HG03520 (cell line): ENCODE results near the gene TRPM2.
"Not testable (repeated sequence)": the region's sequence is repeated elsewhere in the genome, so short reads cannot be mapped to it uniquely, and the experiment has no call there.

Experiments
- ATAC-seq: cut with Tn5 transposase; IDR thresholded peaks from one replicate; pipeline ENCODE4 v1.9.1; 2021; ENCODE audit warnings: mild to moderate bottlenecking, moderate library complexity; ENCODE audit not compliant: unreplicated experiment

TRPM2 gene

GRCh38 chr21:44405948-44406872 is 52.8 kb downstream of the TRPM2 start:
- no peak for ATAC-seq

- ATAC-seq, result no peak
These were observed 53.5 kb downstream of the TRPM2 start for GRCh38 chr21:44406953-44407352.

GRCh38 chr21:44407493-44407892 is 54.1 kb downstream of the TRPM2 start:
- ATAC-seq, result no peak

- no peak for ATAC-seq
These were observed 54.8 kb downstream of the TRPM2 start for GRCh38 chr21:44408226-44408625.

GRCh38 chr21:44413566-44414290 is 60.3 kb downstream of the TRPM2 start:
- ATAC-seq, result no peak

- no peak for ATAC-seq
These were observed 61.1 kb downstream of the TRPM2 start for GRCh38 chr21:44414291-44415072.

GRCh38 chr21:44415073-44416025 is 61.9 kb downstream of the TRPM2 start:
- no peak for ATAC-seq

- ATAC-seq, result no peak
These were observed 62.8 kb downstream of the TRPM2 start for GRCh38 chr21:44416193-44416592.

- ATAC-seq, result not testable (repeated sequence)
These were observed 64.2 kb downstream of the TRPM2 start for GRCh38 chr21:44417621-44418107.

GRCh38 chr21:44418108-44418875 is 64.9 kb downstream of the TRPM2 start:
- ATAC-seq, result no peak

- ATAC-seq, result no peak
These were observed 65.4 kb downstream of the TRPM2 start for GRCh38 chr21:44418876-44419230.

- ATAC-seq, result no peak
These were observed 66.3 kb downstream of the TRPM2 start for GRCh38 chr21:44419679-44420078.

GRCh38 chr21:44420416-44421205 is 67.2 kb downstream of the TRPM2 start:
- ATAC-seq, result no peak

GRCh38 chr21:44421901-44422840 is 68.8 kb downstream of the TRPM2 start:
- no peak for ATAC-seq

- ATAC-seq, result no peak
These were observed 69.9 kb downstream of the TRPM2 start for GRCh38 chr21:44423312-44423821.

GRCh38 chr21:44423941-44424607 is 70.7 kb downstream of the TRPM2 start:
- no peak for ATAC-seq
